ENCODE data around the gene KIAA1549.

Gene KIAA1549

DNA sequence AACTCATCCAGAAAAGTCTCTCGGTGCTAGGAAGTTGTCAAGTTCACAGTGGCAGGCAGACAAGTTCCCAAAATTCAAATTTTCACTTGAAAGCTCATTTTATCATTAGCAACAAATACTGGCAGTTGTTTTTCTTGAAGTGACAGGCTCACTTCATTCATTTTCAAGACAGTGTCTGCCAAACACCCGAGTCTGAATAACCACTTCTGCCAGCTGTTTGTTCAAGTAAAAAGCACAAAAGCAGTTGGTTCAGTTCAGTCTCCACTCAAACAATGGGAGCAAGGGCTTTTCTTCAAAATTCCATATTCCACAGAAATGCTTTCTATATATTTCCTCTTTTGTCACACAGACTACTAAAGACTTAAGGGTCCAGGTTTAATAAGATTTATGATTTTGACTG, 135.5 kb downstream of the KIAA1549 start:
- Histone ChIP-seq H2AFZ (ENCODE audit: low read depth, low read length) (no peak overlapping the region), H3K79me2 (ENCODE audit: low read length) (no peaks in the 10 kb centered on the region), H3K4me1 (ENCODE audit: low read length) (no peaks in the 10 kb centered on the region), H3K4me2 (ENCODE audit: low read length) (no peak overlapping the region), H3K36me3 (replicated peaks; ENCODE audit: low read depth, low read length) (no peaks in the 10 kb centered on the region), H3K9ac (ENCODE audit: low read length) (no peak overlapping the region), H3K9me3 (ENCODE audit: insufficient read depth, low read length) (no peaks in the 10 kb centered on the region), H3K4me3 (ENCODE audit: low read length) (no peak overlapping the region), H4K20me1 (ENCODE audit: insufficient read depth, low read length) (no peaks in the 10 kb centered on the region), H3K27me3 (ENCODE audit: low read depth, low read length) (no peaks in the 10 kb centered on the region), H3K27ac (ENCODE audit: low read length) (no peak overlapping the region)
- no peak for TF ChIP-seq EZH2phosphoT487 (IDR thresholded peaks at IDR 0.05; ENCODE audit: low read depth)
- TF ChIP-seq, protein P1, sequence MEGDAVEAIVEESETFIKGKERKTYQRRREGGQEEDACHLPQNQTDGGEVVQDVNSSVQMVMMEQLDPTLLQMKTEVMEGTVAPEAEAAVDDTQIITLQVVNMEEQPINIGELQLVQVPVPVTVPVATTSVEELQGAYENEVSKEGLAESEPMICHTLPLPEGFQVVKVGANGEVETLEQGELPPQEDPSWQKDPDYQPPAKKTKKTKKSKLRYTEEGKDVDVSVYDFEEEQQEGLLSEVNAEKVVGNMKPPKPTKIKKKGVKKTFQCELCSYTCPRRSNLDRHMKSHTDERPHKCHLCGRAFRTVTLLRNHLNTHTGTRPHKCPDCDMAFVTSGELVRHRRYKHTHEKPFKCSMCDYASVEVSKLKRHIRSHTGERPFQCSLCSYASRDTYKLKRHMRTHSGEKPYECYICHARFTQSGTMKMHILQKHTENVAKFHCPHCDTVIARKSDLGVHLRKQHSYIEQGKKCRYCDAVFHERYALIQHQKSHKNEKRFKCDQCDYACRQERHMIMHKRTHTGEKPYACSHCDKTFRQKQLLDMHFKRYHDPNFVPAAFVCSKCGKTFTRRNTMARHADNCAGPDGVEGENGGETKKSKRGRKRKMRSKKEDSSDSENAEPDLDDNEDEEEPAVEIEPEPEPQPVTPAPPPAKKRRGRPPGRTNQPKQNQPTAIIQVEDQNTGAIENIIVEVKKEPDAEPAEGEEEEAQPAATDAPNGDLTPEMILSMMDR (IDR thresholded peaks at IDR 0.05; ENCODE audit: low read depth, low read length), result no peak

DNA sequence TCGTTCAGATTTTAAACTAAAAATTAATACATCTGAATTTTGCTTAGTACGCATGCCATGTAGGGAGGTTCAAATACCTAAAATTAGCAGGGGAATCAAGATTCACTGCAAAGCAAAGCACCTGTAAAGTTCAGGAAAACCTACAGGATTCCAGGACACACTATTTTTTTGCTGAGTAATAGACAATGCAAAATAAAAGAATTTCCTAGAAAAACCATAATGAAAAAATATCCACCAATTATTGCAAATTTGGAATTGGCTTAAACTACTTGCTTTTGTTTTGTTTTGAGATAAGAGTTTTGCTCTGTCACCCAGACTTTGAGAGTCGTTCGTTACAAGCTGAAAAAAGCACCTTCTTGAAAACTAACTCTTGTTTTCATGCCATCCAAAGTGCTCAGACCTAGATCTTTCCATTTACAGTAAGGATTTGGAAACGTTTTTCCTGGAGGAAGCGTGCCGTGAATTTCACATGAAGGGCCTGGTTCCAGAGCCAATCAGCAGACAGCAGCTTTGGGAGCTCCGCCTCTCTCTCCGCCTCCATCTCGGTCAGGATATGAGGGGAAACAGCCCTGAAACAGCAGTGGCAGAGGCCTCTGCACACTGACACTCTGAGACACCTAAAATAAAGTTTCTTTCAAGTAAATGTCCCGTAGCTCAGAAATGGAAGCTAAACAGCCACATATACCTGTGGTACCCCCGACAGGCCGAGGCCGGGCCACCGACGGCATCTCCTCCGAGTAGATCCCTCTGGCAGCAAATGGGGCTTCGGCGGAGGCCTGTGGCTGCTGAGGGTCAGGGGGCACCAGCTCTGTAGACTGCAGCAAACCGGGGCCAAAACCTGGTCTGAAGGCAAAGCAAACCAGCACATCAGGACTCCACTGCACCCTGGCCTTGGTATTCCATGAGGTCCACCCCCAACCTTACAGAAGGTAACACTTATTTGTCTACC, 137.3 kb downstream of the KIAA1549 start:
- Histone ChIP-seq H2AFZ (ENCODE audit: low read depth, low read length) (no peak overlapping the region), H3K9me3 (ENCODE audit: insufficient read depth, low read length) (no peaks in the 10 kb centered on the region)
- TF ChIP-seq EZH2phosphoT487 (IDR thresholded peaks at IDR 0.05; ENCODE audit: low read depth), result no peak
- TF ChIP-seq, protein P1 (IDR thresholded peaks at IDR 0.05; ENCODE audit: low read depth, low read length), result no peak

DNA sequence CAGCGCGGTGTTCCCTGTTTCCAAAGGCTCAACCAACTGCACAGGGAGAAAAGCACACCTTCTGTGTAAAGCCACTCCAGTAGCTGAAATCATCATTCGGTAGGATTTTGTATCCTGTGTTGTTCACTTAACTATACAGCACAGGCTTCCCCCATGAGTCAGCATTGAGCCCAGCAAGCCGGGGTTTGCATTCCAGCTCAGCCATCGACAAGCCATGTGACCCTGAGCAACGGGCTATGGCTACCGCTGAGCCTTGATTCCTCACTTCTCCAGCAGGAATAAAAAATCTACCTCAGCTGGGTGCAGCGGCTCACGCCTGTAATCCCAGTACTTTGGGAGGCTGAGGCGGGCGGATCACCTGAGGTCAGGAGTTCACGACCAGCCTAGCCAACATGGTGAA, 139.1 kb downstream of the KIAA1549 start:
- H2AFZ ChIP-seq (ENCODE audit: low read depth, low read length), result no peak overlapping the region
- no peak overlapping the region for H3K9ac ChIP-seq (ENCODE audit: low read length)
- no peaks in the 10 kb centered on the region for H3K4me1 ChIP-seq (ENCODE audit: low read length)
- H3K9me3 ChIP-seq (ENCODE audit: insufficient read depth, low read length), result no peaks in the 10 kb centered on the region
- H3K79me2 ChIP-seq (ENCODE audit: low read length), result no peaks in the 10 kb centered on the region
- H3K27me3 ChIP-seq (ENCODE audit: low read depth, low read length), result no peaks in the 10 kb centered on the region
- no peaks in the 10 kb centered on the region for H4K20me1 ChIP-seq (ENCODE audit: insufficient read depth, low read length)
- H3K36me3 ChIP-seq (replicated peaks; ENCODE audit: low read depth, low read length), result peaks cover 4% of the 10 kb centered on the region
- H3K27ac ChIP-seq (ENCODE audit: low read length), result no peak overlapping the region
- H3K4me3 ChIP-seq (ENCODE audit: low read length), result no peak overlapping the region
- no peak for TF ChIP-seq EZH2phosphoT487 (IDR thresholded peaks at IDR 0.05; ENCODE audit: low read depth)
- TF ChIP-seq, protein P1 (IDR thresholded peaks at IDR 0.05; ENCODE audit: low read depth, low read length), result no peak
- no peak overlapping the region for H3K4me2 ChIP-seq (ENCODE audit: low read length)

More for the DNA sequence above, 137.3 kb downstream of the KIAA1549 start:
- Histone ChIP-seq H3K36me3 (replicated peaks; ENCODE audit: low read depth, low read length) (no peaks in the 10 kb centered on the region), H3K79me2 (ENCODE audit: low read length) (no peaks in the 10 kb centered on the region), H3K27me3 (ENCODE audit: low read depth, low read length) (no peaks in the 10 kb centered on the region), H3K4me2 (ENCODE audit: low read length) (no peak overlapping the region), H3K27ac (ENCODE audit: low read length) (no peak overlapping the region), H3K4me1 (ENCODE audit: low read length) (no peaks in the 10 kb centered on the region), H4K20me1 (ENCODE audit: insufficient read depth, low read length) (no peaks in the 10 kb centered on the region), H3K4me3 (ENCODE audit: low read length) (no peak overlapping the region), H3K9ac (ENCODE audit: low read length) (no peak overlapping the region)

DNA sequence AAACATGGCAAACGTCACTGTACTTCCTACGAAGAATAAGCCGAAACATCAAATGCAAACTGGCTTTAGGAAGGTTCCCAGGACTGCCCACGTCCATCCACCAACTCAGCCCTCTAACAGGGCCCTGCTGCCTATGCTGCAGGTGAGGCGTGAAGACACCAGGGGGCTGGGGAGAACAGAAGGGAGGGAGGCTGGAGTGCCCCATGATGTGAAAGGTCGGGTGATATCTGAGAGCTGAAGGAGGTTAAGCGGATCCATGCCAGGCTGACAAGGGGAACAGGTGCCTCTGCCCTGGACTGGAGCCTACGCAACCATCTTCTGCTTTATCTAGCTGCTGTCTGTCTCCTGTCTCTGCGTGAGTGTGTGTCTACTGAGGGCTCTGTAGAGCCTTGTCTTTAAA, 143.0 kb downstream of the KIAA1549 start:
- no peak overlapping the region for H3K27ac ChIP-seq (ENCODE audit: low read length)
- H3K9ac ChIP-seq (ENCODE audit: low read length), result no peak overlapping the region
- H3K79me2 ChIP-seq (ENCODE audit: low read length), result no peaks in the 10 kb centered on the region
- H3K4me1 ChIP-seq (ENCODE audit: low read length), result peaks cover 23% of the 10 kb centered on the region
- H2AFZ ChIP-seq (ENCODE audit: low read depth, low read length), result no peak overlapping the region
- H3K4me3 ChIP-seq (ENCODE audit: low read length), result no peak overlapping the region
- H3K36me3 ChIP-seq (replicated peaks; ENCODE audit: low read depth, low read length), result peaks cover 6% of the 10 kb centered on the region
- no peaks in the 10 kb centered on the region for H4K20me1 ChIP-seq (ENCODE audit: insufficient read depth, low read length)
- H3K4me2 ChIP-seq (ENCODE audit: low read length), result no peak overlapping the region
- no peak for TF ChIP-seq EZH2phosphoT487 (IDR thresholded peaks at IDR 0.05; ENCODE audit: low read depth)
- TF ChIP-seq, protein P1 (IDR thresholded peaks at IDR 0.05; ENCODE audit: low read depth, low read length), result no peak
- H3K27me3 ChIP-seq (ENCODE audit: low read depth, low read length), result peaks cover 2% of the 10 kb centered on the region; the same call in 1 of the 2 replicates
- H3K9me3 ChIP-seq (ENCODE audit: insufficient read depth, low read length), result no peaks in the 10 kb centered on the region

Data from OCI-LY3 (cell line).